Activated CD8-positive, alpha-beta T cell treated with anti-CD3 and anti-CD28 coated beads for 36 hours (primary cell): ENCODE results near the gene TEX261. TPM values are rescaled to one million over a fixed set of nuclear protein-coding genes. Genes with fewer than 3 reads are reported as not detected.

Experiments
- ATAC-seq: fragments of 200-7000 bp; cut with Tn5 transposase; one replicate; pipeline ENCODE4 v1.10.0; 2021; ENCODE audit warnings: mild to moderate bottlenecking, moderate library complexity
- CTCF ChIA-PET: fragments of 350-600 bp; sonication (Branson Sonifier 250); formaldehyde crosslinking; loops from one replicate; lab custom pipeline; 2021; ENCODE audit warnings: antibody characterized with exemption; lab: Charles Lee
- POLR2A ChIA-PET: fragments of 350-600 bp; sonication (Branson Sonifier 250); formaldehyde crosslinking; loops from one replicate; lab custom pipeline; 2021; ENCODE audit warnings: antibody characterized with exemption; lab: Charles Lee
- DNase-seq: peaks from one replicate; pipeline ENCODE4 v3.0.0-alpha.2; 2020
- H3K27ac Mint-ChIP-seq: one replicate; pipeline ENCODE4 v1.8.0; 2021; ENCODE audit warnings: mild to moderate bottlenecking, mixed read lengths
- H3K27me3 Mint-ChIP-seq: one replicate; pipeline ENCODE4 v1.8.0; 2021; ENCODE audit warnings: mixed read lengths
- H3K36me3 Mint-ChIP-seq: one replicate; pipeline ENCODE4 v1.8.0; 2021; ENCODE audit warnings: low read depth, mixed read lengths
- H3K4me1 Mint-ChIP-seq: one replicate; pipeline ENCODE4 v1.8.0; 2021; ENCODE audit warnings: low read depth, mixed read lengths
- H3K4me3 Mint-ChIP-seq: one replicate; pipeline ENCODE4 v1.8.0; 2021; ENCODE audit warnings: mild to moderate bottlenecking, moderate library complexity, mixed read lengths
- H3K9me3 Mint-ChIP-seq: one replicate; pipeline ENCODE4 v1.8.0; 2021; ENCODE audit warnings: mixed read lengths
- CTCF ChIP-seq: fragments of 200-600 bp; IDR thresholded peaks from one replicate; pipeline ENCODE4 v1.8.0; 2022; ENCODE audit warnings: antibody characterized with exemption, mild to moderate bottlenecking
- intact Hi-C: fragments of 100-400 bp; cut with micrococcal nuclease; formaldehyde crosslinking; loops from one replicate; pipeline ENCODE4 v1.10.0; 2022
- total RNA-seq, 2 experiments: library from RNA; stranded (reverse); gene quantifications; one replicate each; pipeline ENCODE4 v1.2.3, GENCODE V29; 2021

TEX261 gene
- total RNA-seq, 2 experiments from 2014 or later, result 38.8 to 39.9 TPM

GRCh38 chr2:70939839-70940580, 54.7 kb downstream of the TEX261 start:
- Mint-ChIP-seq H3K4me1 (no peaks in the 10 kb centered on the region), H3K27me3 (peaks cover 10% of the 10 kb centered on the region), H3K27ac (no peak overlapping the region), H3K9me3 (no peaks in the 10 kb centered on the region), H3K4me3 (no peak overlapping the region), H3K36me3 (no peaks in the 10 kb centered on the region)
- CTCF ChIA-PET, result interaction anchor here (0.8 to 2.4 kb wide), 5 partner anchors 8 to 79 kb away, joined by 3 to 14 read pairs (median 5); no protein-coding TSS in a partner anchor
- intact Hi-C loops, result no loop called here
- POLR2A ChIA-PET, result interaction anchor here (1.3 kb wide), 1 partner anchor 70 kb away, joined by 3 read pairs; no protein-coding TSS in a partner anchor
- ATAC-seq, result no peak
- DNase-seq, result no peak
- TF ChIP-seq CTCF, result no peak

GRCh38 chr2:70939001-70939838, 55.5 kb downstream of the TEX261 start:
- Mint-ChIP-seq H3K4me1 (no peaks in the 10 kb centered on the region), H3K9me3 (no peaks in the 10 kb centered on the region), H3K36me3 (no peaks in the 10 kb centered on the region), H3K4me3 (no peak overlapping the region), H3K27ac (no peak overlapping the region), H3K27me3 (peaks cover 10% of the 10 kb centered on the region)
- ChIA-PET POLR2A (interaction anchor here (1.3 kb wide), 1 partner anchor 69 kb away, joined by 3 read pairs; no protein-coding TSS in a partner anchor), CTCF (interaction anchor here (0.7 to 2.0 kb wide), 4 partner anchors 9 to 78 kb away, joined by 3 to 14 read pairs (median 4); no protein-coding TSS in a partner anchor)
- ATAC-seq (no peak), DNase-seq (no peak)
- intact Hi-C loops, result no loop called here
- no peak for TF ChIP-seq CTCF

GRCh38 chr2:70938586-70938950, 56.1 kb downstream of the TEX261 start:
- no peak overlapping the region for H3K27ac Mint-ChIP-seq
- H3K36me3 Mint-ChIP-seq, result no peaks in the 10 kb centered on the region
- DNase-seq, result no peak
- H3K9me3 Mint-ChIP-seq, result no peaks in the 10 kb centered on the region
- peaks cover 10% of the 10 kb centered on the region for H3K27me3 Mint-ChIP-seq
- TF ChIP-seq CTCF, result no peak
- POLR2A ChIA-PET, result no interaction called here
- no peak for ATAC-seq
- H3K4me1 Mint-ChIP-seq, result no peaks in the 10 kb centered on the region
- H3K4me3 Mint-ChIP-seq, result no peak overlapping the region
- CTCF ChIA-PET, result interaction anchor here (0.7 to 2.0 kb wide), 3 partner anchors 9 to 19 kb away, joined by 3 to 14 read pairs (median 4); no protein-coding TSS in a partner anchor
- intact Hi-C loops, result no loop called here

GRCh38 chr2:70937866-70938585, 56.6 kb downstream of the TEX261 start:
- H3K9me3 Mint-ChIP-seq, result no peaks in the 10 kb centered on the region
- POLR2A ChIA-PET, result no interaction called here

More at GRCh38 chr2:70937866-70938585, 56.6 kb downstream of the TEX261 start:
- Mint-ChIP-seq H3K4me1 (no peaks in the 10 kb centered on the region), H3K27ac (no peak overlapping the region), H3K4me3 (no peak overlapping the region), H3K36me3 (no peaks in the 10 kb centered on the region), H3K27me3 (peaks cover 10% of the 10 kb centered on the region)
- ATAC-seq (no peak), DNase-seq (no peak)
- CTCF ChIA-PET, result interaction anchor here (1.2 to 4.9 kb wide), 4 partner anchors 9 to 22 kb away, joined by 3 to 37 read pairs (median 9); no protein-coding TSS in a partner anchor
- TF ChIP-seq CTCF, result no peak
- intact Hi-C loops, result no loop called here
